Uterus (tissue), 2 donors: ENCODE measurements around the gene MYF6.

Experiments
- CTCF ChIP-seq, 4 experiments: fragments of 200-600 bp in 2 of 4; fragments of 450-650 bp in 2 of 4; sonication (generic) in 2 of 4; IDR thresholded peaks; one replicate each; pipeline ENCODE4 v1.5.1; 2016 to 2019; ENCODE audit warnings: antibody characterized with exemption in 4 of 4, mild to moderate bottlenecking in 2 of 4, moderate library complexity in 1 of 4
- POLR2A ChIP-seq, 2 donors: fragments of 450-650 bp; IDR thresholded peaks; one replicate each; pipeline ENCODE4 v1.6.1; 2016; ENCODE audit warnings: antibody characterized with exemption in 2 of 2, mild to moderate bottlenecking in 1 of 2, moderate library complexity in 1 of 2

GRCh38 chr12:80708975-80709328 lies 1.5 kb downstream of the MYF6 start:
- no peak for TF ChIP-seq POLR2A (IDR thresholded peaks at IDR 0.05)
- no peak for TF ChIP-seq CTCF (IDR thresholded peaks at IDR 0.05)
